CD4-positive, alpha-beta memory T cell (primary cell): ENCODE data around the gene OR4D6. TPM values are rescaled to one million over a fixed set of nuclear protein-coding genes. Genes with fewer than 3 reads are reported as not detected.
A peak's percentile ranks its signal among the peaks of the same experiment; 100 is the strongest.

ENCODE experiments used
- CTCF ChIA-PET: fragments of 350-600 bp; sonication (Branson Sonifier 250); formaldehyde crosslinking; loops from one replicate; lab custom pipeline; 2021; ENCODE audit warnings: inconsistent platforms; ENCODE audit not compliant: partially characterized antibody; lab: Charles Lee
- POLR2A ChIA-PET: fragments of 350-600 bp; sonication (Branson Sonifier 250); formaldehyde crosslinking; loops from one replicate; lab custom pipeline; 2021; ENCODE audit not compliant: partially characterized antibody; lab: Charles Lee
- DNase-seq, 5 donors: peaks; one replicate each; pipeline versions ENCODE4 v3.0.0 to v3.0.0-alpha.2; 2020 to 2022; ENCODE audit warnings: mixed read lengths in 1 of 5
- H3K27ac ChIP-seq: one replicate; pipeline ENCODE4 v1.7.0; 2013; ENCODE audit warnings: low read depth, low read length
- H3K27me3 ChIP-seq: 2 replicates; pipeline ENCODE4 v1.7.0; 2013; ENCODE audit warnings: mild to moderate bottlenecking, low read length, moderate library complexity; ENCODE audit not compliant: insufficient read depth
- H3K36me3 ChIP-seq: 2 replicates; pipeline ENCODE4 v1.7.0; 2013; ENCODE audit warnings: mild to moderate bottlenecking, low read length, moderate library complexity; ENCODE audit not compliant: insufficient read depth
- H3K4me1 ChIP-seq: 2 replicates; pipeline ENCODE4 v1.7.0; 2013; ENCODE audit warnings: mild to moderate bottlenecking, low read length, moderate library complexity; ENCODE audit not compliant: insufficient read depth
- H3K4me3 ChIP-seq, 2 donors: one replicate each; pipeline ENCODE4 v1.7.0; 2013; ENCODE audit warnings: low read length in 2 of 2, mild to moderate bottlenecking in 1 of 2
- H3K9me3 ChIP-seq, 2 donors: one replicate each; pipeline ENCODE4 v1.7.0; 2013; ENCODE audit warnings: low read length in 2 of 2, control low read depth in 1 of 2; ENCODE audit not compliant: control insufficient read depth in 1 of 2
- H3K27ac Mint-ChIP-seq, 7 donors: one replicate each; pipeline ENCODE4 v1.8.0; 2020 to 2021; ENCODE audit warnings: mixed read lengths in 7 of 7, mild to moderate bottlenecking in 6 of 7, inconsistent platforms in 3 of 7, moderate library complexity in 3 of 7
- H3K27me3 Mint-ChIP-seq, 2 donors: one replicate each; pipeline ENCODE4 v1.8.0; 2020 to 2021; ENCODE audit warnings: mixed read lengths in 2 of 2
- H3K36me3 Mint-ChIP-seq, 2 donors: one replicate each; pipeline ENCODE4 v1.8.0; 2020 to 2021; ENCODE audit warnings: mixed read lengths in 2 of 2, inconsistent platforms in 1 of 2, mild to moderate bottlenecking in 1 of 2
- H3K4me1 Mint-ChIP-seq, 4 donors: one replicate each; pipeline ENCODE4 v1.8.0; 2020 to 2021; ENCODE audit warnings: mixed read lengths in 4 of 4, mild to moderate bottlenecking in 1 of 4
- H3K4me3 Mint-ChIP-seq, 8 donors: one replicate each; pipeline ENCODE4 v1.8.0; 2020 to 2021; ENCODE audit warnings: mixed read lengths in 8 of 8, mild to moderate bottlenecking in 7 of 8, moderate library complexity in 6 of 8, inconsistent platforms in 3 of 8
- H3K9me3 Mint-ChIP-seq, 8 donors: one replicate each; pipeline ENCODE4 v1.8.0; 2020 to 2021; ENCODE audit warnings: mixed read lengths in 8 of 8, mild to moderate bottlenecking in 5 of 8, inconsistent platforms in 3 of 8, moderate library complexity in 1 of 8
- intact Hi-C: fragments of 100-400 bp; cut with micrococcal nuclease; formaldehyde crosslinking; loops from one replicate; pipeline ENCODE4 v1.15.1; 2023
- polyA plus RNA-seq, 2 donors: library from polyadenylated mRNA; unstranded; fragments of 300-500 nt; fragmentation: Illumina TruSeq; gene quantifications; one replicate each; pipeline ENCODE4 v1.2.3, GENCODE V29; 2021
- total RNA-seq, 2 experiments: library from RNA; stranded (reverse); gene quantifications; one replicate each; pipeline ENCODE4 v1.2.3, GENCODE V29; 2021

Gene OR4D6
- total and polyA plus RNA-seq, 4 experiments from 2014 or later = not detected

- intact Hi-C loops = no loop called here
- H3K27ac ChIP-seq = no peak overlapping the region
- CTCF ChIA-PET = no interaction called here
Observed at GRCh38 chr11:59501931-59502330, 45.2 kb downstream of the OR4D6 start.

GRCh38 chr11:59503276-59503675 lies 46.5 kb downstream of the OR4D6 start, which contains the start of gene OR4D11:
OR4D11 (plus strand) TSS chr11:59503576; CDS start chr11:59503576, 0 bp downstream.
- peak within 1 kb of the TSS in 1 of 8 donors; percentile 7 for H3K4me3 Mint-ChIP-seq
- ChIA-PET CTCF (interaction anchor here (0.7 kb wide), 1 partner anchor 108 kb away, joined by 3 read pairs; no protein-coding TSS in a partner anchor), POLR2A (no interaction called here)
- no peaks in the 10 kb centered on the region for H3K27me3 ChIP-seq
- no peak within 1 kb of the TSS for H3K4me3 ChIP-seq
- peaks cover 0 to 2% (median 0%) of the 10 kb centered on the region in 8 donors for H3K9me3 Mint-ChIP-seq
- intact Hi-C loops = no loop called here
- H3K36me3 Mint-ChIP-seq = no peaks in the 10 kb centered on the region
- no peaks in the 10 kb centered on the region for H3K36me3 ChIP-seq
- peaks cover 13 to 15% of the 10 kb centered on the region in 2 donors for H3K27me3 Mint-ChIP-seq
- H3K4me1 Mint-ChIP-seq = peaks cover 0 to 2% (median 0%) of the 10 kb centered on the region in 4 donors
- H3K9me3 ChIP-seq = no peaks in the 10 kb centered on the region
- DNase-seq = no peak
- H3K27ac ChIP-seq = no peak within 1 kb of the TSS
- H3K4me1 ChIP-seq = no peaks in the 10 kb centered on the region
- no peak within 1 kb of the TSS for H3K27ac Mint-ChIP-seq

More at GRCh38 chr11:59501931-59502330, 45.2 kb downstream of the OR4D6 start:
- Histone ChIP-seq H3K9me3 (no peaks in the 10 kb centered on the region), H3K4me3 (no peak overlapping the region), H3K27me3 (no peaks in the 10 kb centered on the region), H3K4me1 (no peaks in the 10 kb centered on the region), H3K36me3 (no peaks in the 10 kb centered on the region)
- Mint-ChIP-seq H3K27me3 (peaks cover 17 to 19% of the 10 kb centered on the region in 2 donors), H3K9me3 (peaks cover 0 to 2% (median 0%) of the 10 kb centered on the region in 8 donors), H3K36me3 (no peaks in the 10 kb centered on the region), H3K27ac (no peak overlapping the region), H3K4me3 (no peak overlapping the region), H3K4me1 (peaks cover 0 to 2% (median 0%) of the 10 kb centered on the region in 4 donors)
- no peak for DNase-seq
- POLR2A ChIA-PET = no interaction called here

Other genes starting within 250 kb of the OR4D6 start
- 1 to 10 TPM; 2.1 to 2.7 TPM for gene MPEG1, start 244.0 kb upstream of the OR4D6 start, total RNA-seq
- gene MPEG1, start 244.0 kb upstream of the OR4D6 start, polyA plus RNA-seq = under 1 TPM; 0.14 to 0.25 TPM
- not detected for gene OR5AN1, start 98.1 kb upstream of the OR4D6 start, total RNA-seq
- gene OR5AN1, start 98.1 kb upstream of the OR4D6 start, polyA plus RNA-seq = not detected
- not detected for gene OR5A2, start 30.5 kb upstream of the OR4D6 start, total RNA-seq
- gene OR5A2, start 30.5 kb upstream of the OR4D6 start, polyA plus RNA-seq = not detected
- gene OR5A1, start 20.5 kb upstream of the OR4D6 start, total RNA-seq = not detected
- gene OR5A1, start 20.5 kb upstream of the OR4D6 start, polyA plus RNA-seq = not detected
- gene OR4D10, start 16.4 kb downstream of the OR4D6 start, total RNA-seq = not detected
- gene OR4D10, start 16.4 kb downstream of the OR4D6 start, polyA plus RNA-seq = not detected
- not detected for gene OR4D11, start 46.6 kb downstream of the OR4D6 start, total RNA-seq
- gene OR4D11, start 46.6 kb downstream of the OR4D6 start, polyA plus RNA-seq = not detected
- not detected for gene OR4D9, start 54.6 kb downstream of the OR4D6 start, total RNA-seq
- not detected for gene OR4D9, start 54.6 kb downstream of the OR4D6 start, polyA plus RNA-seq
- gene OSBP, start 158.8 kb downstream of the OR4D6 start, total RNA-seq = 10 to 100 TPM; 55.3 to 55.6 TPM
- gene OSBP, start 158.8 kb downstream of the OR4D6 start, polyA plus RNA-seq = 10 to 100 TPM; 17.4 to 41.5 TPM
- 10 to 100 TPM; 45.3 to 45.5 TPM for gene PATL1, start 212.1 kb downstream of the OR4D6 start, total RNA-seq
- 1 to 10 TPM; 2.6 to 8.7 TPM for gene PATL1, start 212.1 kb downstream of the OR4D6 start, polyA plus RNA-seq